Measurements from ENCODE around the gene LRMDA.

- TF ChIP-seq, protein P1, sequence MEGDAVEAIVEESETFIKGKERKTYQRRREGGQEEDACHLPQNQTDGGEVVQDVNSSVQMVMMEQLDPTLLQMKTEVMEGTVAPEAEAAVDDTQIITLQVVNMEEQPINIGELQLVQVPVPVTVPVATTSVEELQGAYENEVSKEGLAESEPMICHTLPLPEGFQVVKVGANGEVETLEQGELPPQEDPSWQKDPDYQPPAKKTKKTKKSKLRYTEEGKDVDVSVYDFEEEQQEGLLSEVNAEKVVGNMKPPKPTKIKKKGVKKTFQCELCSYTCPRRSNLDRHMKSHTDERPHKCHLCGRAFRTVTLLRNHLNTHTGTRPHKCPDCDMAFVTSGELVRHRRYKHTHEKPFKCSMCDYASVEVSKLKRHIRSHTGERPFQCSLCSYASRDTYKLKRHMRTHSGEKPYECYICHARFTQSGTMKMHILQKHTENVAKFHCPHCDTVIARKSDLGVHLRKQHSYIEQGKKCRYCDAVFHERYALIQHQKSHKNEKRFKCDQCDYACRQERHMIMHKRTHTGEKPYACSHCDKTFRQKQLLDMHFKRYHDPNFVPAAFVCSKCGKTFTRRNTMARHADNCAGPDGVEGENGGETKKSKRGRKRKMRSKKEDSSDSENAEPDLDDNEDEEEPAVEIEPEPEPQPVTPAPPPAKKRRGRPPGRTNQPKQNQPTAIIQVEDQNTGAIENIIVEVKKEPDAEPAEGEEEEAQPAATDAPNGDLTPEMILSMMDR (CRISPR knock-in tag; IDR thresholded peaks at IDR 0.05): no peak
- TF ChIP-seq CHD4 (IDR thresholded peaks at IDR 0.05; ENCODE audit: borderline replicate concordance, low read length) (no peak), MAX (IDR thresholded peaks at IDR 0.05) (no peak), ISX (CRISPR knock-in tag; conservative IDR thresholded peaks at IDR 0.05) (no peak), ZNF678 (CRISPR knock-in tag; IDR thresholded peaks at IDR 0.05) (no peak), SIX1 (CRISPR knock-in tag; IDR thresholded peaks at IDR 0.05; ENCODE audit: borderline replicate concordance) (no peak), KDM5A (IDR thresholded peaks at IDR 0.05; ENCODE audit: borderline replicate concordance, low read length) (no peak), ZNF232 (CRISPR knock-in tag; IDR thresholded peaks at IDR 0.05; ENCODE audit: borderline replicate concordance) (no peak), CBFB (CRISPR knock-in tag; IDR thresholded peaks at IDR 0.05) (no peak), KDM1A (CRISPR knock-in tag; IDR thresholded peaks at IDR 0.05) (no peak), KLF9 (CRISPR knock-in tag; IDR thresholded peaks at IDR 0.05; ENCODE audit: low read depth) (no peak)
- TF ChIP-seq, protein P2, sequence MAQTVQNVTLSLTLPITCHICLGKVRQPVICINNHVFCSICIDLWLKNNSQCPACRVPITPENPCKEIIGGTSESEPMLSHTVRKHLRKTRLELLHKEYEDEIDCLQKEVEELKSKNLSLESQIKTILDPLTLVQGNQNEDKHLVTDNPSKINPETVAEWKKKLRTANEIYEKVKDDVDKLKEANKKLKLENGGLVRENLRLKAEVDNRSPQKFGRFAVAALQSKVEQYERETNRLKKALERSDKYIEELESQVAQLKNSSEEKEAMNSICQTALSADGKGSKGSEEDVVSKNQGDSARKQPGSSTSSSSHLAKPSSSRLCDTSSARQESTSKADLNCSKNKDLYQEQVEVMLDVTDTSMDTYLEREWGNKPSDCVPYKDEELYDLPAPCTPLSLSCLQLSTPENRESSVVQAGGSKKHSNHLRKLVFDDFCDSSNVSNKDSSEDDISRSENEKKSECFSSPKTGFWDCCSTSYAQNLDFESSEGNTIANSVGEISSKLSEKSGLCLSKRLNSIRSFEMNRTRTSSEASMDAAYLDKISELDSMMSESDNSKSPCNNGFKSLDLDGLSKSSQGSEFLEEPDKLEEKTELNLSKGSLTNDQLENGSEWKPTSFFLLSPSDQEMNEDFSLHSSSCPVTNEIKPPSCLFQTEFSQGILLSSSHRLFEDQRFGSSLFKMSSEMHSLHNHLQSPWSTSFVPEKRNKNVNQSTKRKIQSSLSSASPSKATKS (CRISPR knock-in tag; IDR thresholded peaks at IDR 0.05): no peak
Observed at GRCh38 chr10:75633568-75633967, 202.1 kb downstream of the LRMDA start.

All from HepG2 (cell line).